ENCODE measurements around the gene HAO2.

HAO2 gene

DNA sequence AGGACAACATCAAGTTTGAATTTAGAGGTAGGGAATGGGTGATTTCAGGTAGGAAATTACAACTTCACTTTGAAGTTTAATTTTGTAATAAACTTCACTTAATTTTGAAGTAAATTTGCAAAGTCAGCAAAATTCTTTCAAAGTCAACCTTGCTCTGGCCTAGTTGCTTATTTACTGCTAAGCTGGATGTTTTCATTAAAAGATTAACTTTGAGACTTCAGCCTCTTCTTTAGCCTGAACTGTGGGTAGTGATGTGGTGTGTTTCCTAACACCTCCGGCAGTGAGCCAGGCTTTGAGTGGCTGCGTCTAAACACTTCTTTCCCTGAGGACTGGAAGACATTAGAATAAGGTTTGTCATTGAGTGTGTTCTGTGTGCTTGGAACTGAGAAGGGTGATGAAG, at the start of gene HAO2:
TSS of gene HAO2 (plus strand) at position 232 of the 400 bp plus-strand sequence. CDS start 12,301 bp downstream, outside the sequence.
- Histone ChIP-seq H3K36me3 (ENCODE audit: insufficient read depth, insufficient read length, low read length) (no peaks in the 10 kb centered on the region), H3K27me3 (ENCODE audit: insufficient read depth, insufficient read length) (no peaks in the 10 kb centered on the region), H3K4me1 (ENCODE audit: insufficient read depth, insufficient read length) (no peaks in the 10 kb centered on the region), H3K9me3 (ENCODE audit: insufficient read depth, low read length) (no peaks in the 10 kb centered on the region), H3K9ac (ENCODE audit: insufficient read length, low read depth) (no peak within 1 kb of the TSS), H3K4me3 (ENCODE audit: insufficient read length, low read depth) (no peak within 1 kb of the TSS)
- TF ChIP-seq ZNF274 (IDR thresholded peaks at IDR 0.05; ENCODE audit: low read depth, low read length), result no peak
- TF ChIP-seq YY1 (IDR thresholded peaks at IDR 0.05; ENCODE audit: insufficient read depth, insufficient read length), result no peak
- TF ChIP-seq SUZ12 (IDR thresholded peaks at IDR 0.05; ENCODE audit: extremely low read depth, insufficient read depth, insufficient read length), result no peak
- DNase-seq (ENCODE audit: low read depth, low spot score), result no peak

DNA sequence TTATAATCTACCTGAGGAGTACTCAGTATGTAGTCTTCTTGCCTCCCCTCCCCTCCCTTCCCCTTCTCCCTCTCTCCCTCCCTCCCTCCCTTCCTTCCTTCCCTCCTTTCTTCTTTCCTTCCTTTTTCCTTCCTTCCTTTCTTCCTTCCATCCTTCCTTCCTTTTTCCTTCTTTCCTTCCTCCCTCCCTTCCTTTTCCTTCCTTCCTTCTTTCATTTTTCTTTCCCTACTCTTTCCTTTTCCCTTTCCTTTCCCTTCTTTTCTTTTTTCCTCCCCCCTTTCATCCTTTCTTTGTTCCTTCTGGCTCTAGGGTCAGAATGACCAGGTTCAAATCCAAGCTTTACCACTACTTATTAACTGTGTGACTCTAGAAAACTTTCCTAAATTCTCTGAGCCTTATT, 48.5 kb upstream of the HAO2 start:
- peaks cover 6% of the 10 kb centered on the region; the same call in 1 of the 2 replicates for H3K9me3 ChIP-seq (ENCODE audit: insufficient read depth, low read length)
- H3K4me3 ChIP-seq (ENCODE audit: insufficient read length, low read depth), result no peak overlapping the region
- H3K9ac ChIP-seq (ENCODE audit: insufficient read length, low read depth), result no peak overlapping the region
- TF ChIP-seq ZNF274 (IDR thresholded peaks at IDR 0.05; ENCODE audit: low read depth, low read length) (no peak), YY1 (IDR thresholded peaks at IDR 0.05; ENCODE audit: insufficient read depth, insufficient read length) (no peak), SUZ12 (IDR thresholded peaks at IDR 0.05; ENCODE audit: extremely low read depth, insufficient read depth, insufficient read length) (no peak)
- H3K4me1 ChIP-seq (ENCODE audit: insufficient read depth, insufficient read length), result no peaks in the 10 kb centered on the region
- no peak for DNase-seq (ENCODE audit: low read depth, low spot score)
- no peaks in the 10 kb centered on the region for H3K27me3 ChIP-seq (ENCODE audit: insufficient read depth, insufficient read length)
- H3K36me3 ChIP-seq (ENCODE audit: insufficient read depth, insufficient read length, low read length), result no peaks in the 10 kb centered on the region

DNA sequence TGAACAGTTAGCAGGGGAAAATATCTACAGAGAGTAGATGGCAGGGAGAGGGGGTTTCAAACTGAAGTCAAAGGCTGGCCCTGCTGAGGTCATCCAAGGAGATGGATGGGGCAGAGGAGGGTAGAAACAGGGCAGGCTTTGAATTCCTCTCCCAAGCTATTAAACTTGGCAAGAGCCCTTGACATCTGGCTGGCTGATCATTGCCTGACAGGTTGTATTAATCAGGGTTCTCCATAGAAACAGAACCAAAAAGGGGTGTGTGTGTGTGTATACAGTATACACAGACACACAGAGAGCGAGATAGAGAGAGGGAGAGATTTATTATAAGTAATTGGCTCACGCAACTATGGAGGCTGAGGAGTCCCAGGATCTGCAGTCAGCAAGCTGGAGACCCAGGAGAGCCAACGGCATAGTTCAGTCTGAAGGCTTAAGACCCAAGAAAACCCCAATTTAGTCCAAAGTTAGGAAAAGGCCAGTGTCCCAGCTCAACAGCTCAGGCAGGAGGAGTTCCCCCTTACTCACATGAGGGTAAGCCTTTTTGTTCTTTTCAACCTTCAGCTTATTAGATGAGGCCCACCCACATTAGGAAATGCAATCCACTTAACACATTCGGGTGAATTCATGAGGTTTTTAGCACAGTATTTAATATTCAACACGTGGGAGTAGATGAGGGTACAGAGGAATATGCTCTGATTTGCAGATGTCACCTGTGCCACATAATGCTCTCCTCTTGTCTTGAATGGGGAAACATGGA, 46.7 kb upstream of the HAO2 start:
- no peak overlapping the region for H3K9ac ChIP-seq (ENCODE audit: insufficient read length, low read depth)
- H3K27me3 ChIP-seq (ENCODE audit: insufficient read depth, insufficient read length), result no peaks in the 10 kb centered on the region
- no peak overlapping the region for H3K4me3 ChIP-seq (ENCODE audit: insufficient read length, low read depth)
- H3K9me3 ChIP-seq (ENCODE audit: insufficient read depth, low read length), result no peaks in the 10 kb centered on the region
- DNase-seq (ENCODE audit: low read depth, low spot score), result no peak
- no peaks in the 10 kb centered on the region for H3K4me1 ChIP-seq (ENCODE audit: insufficient read depth, insufficient read length)
- no peaks in the 10 kb centered on the region for H3K36me3 ChIP-seq (ENCODE audit: insufficient read depth, insufficient read length, low read length)
- TF ChIP-seq YY1 (IDR thresholded peaks at IDR 0.05; ENCODE audit: insufficient read depth, insufficient read length) (no peak), SUZ12 (IDR thresholded peaks at IDR 0.05; ENCODE audit: extremely low read depth, insufficient read depth, insufficient read length) (no peak), ZNF274 (IDR thresholded peaks at IDR 0.05; ENCODE audit: low read depth, low read length) (no peak)

DNA sequence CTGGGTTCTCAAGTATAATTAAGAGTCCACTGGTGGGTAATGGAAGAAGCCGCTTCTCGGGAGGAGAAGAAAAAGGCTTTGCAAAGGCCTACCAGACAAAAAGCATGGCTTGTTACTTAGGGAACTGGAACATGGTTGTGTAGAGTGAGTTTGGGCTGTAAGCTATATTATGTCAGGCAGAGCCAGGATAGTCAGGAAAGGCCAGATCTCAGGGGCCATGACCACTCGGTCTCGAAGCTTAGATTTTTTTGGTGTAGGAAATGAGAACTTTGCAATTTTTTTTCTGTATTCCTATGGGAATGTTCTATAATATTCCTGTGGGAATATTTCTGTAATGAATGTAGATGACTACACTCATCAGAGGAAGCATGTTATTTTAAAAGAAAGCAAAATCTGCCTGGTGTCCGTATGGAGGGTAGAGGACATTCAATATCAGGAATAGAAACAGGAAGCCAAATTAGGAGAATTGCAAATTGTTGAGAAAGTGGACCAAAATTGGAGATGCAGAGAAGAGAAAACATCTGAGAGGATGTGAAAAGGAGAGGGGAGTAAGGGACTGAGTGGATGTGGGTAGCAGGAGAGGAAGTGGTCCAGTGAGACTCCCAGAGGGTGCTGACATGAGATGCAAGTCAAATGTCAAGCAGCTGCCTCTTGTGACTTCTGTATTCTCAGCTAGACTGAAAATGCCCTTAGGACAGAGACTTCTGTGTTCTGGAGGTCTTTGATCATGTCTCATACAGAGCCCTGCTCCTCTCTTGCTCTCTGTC, 45.2 kb upstream of the HAO2 start:
- no peak overlapping the region for H3K9ac ChIP-seq (ENCODE audit: insufficient read length, low read depth)
- no peaks in the 10 kb centered on the region for H3K36me3 ChIP-seq (ENCODE audit: insufficient read depth, insufficient read length, low read length)
- no peak for DNase-seq (ENCODE audit: low read depth, low spot score)
- H3K9me3 ChIP-seq (ENCODE audit: insufficient read depth, low read length), result no peaks in the 10 kb centered on the region
- TF ChIP-seq ZNF274 (IDR thresholded peaks at IDR 0.05; ENCODE audit: low read depth, low read length) (no peak), SUZ12 (IDR thresholded peaks at IDR 0.05; ENCODE audit: extremely low read depth, insufficient read depth, insufficient read length) (no peak), YY1 (IDR thresholded peaks at IDR 0.05; ENCODE audit: insufficient read depth, insufficient read length) (no peak)
- H3K27me3 ChIP-seq (ENCODE audit: insufficient read depth, insufficient read length), result no peaks in the 10 kb centered on the region
- no peaks in the 10 kb centered on the region for H3K4me1 ChIP-seq (ENCODE audit: insufficient read depth, insufficient read length)
- no peak overlapping the region for H3K4me3 ChIP-seq (ENCODE audit: insufficient read length, low read depth)

DNA sequence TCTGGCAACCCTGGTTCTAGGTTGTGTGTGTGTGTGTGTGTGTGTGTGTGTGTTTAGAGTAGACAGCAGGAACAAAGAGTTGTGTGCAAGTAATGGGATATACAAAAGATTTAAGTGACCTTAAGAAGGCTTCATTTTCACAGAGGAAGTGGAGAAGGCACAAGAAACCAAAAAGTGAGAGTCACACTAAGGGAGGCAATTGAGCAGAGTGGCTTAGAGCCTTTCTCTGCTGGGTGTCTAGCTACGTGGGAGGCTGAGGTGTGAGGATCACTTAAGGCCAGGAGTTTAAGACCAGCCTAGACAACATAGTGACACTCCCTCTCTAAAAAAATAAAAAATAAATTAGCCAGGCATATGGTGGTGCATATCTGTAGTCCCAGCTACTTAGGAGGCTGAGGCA, 44.4 kb upstream of the HAO2 start:
- Histone ChIP-seq H3K9me3 (ENCODE audit: insufficient read depth, low read length) (no peaks in the 10 kb centered on the region), H3K27me3 (ENCODE audit: insufficient read depth, insufficient read length) (peaks cover 5% of the 10 kb centered on the region), H3K36me3 (ENCODE audit: insufficient read depth, insufficient read length, low read length) (no peaks in the 10 kb centered on the region), H3K4me1 (ENCODE audit: insufficient read depth, insufficient read length) (no peaks in the 10 kb centered on the region), H3K9ac (ENCODE audit: insufficient read length, low read depth) (no peak overlapping the region), H3K4me3 (ENCODE audit: insufficient read length, low read depth) (no peak overlapping the region)
- DNase-seq (ENCODE audit: low read depth, low spot score), result no peak
- TF ChIP-seq YY1 (IDR thresholded peaks at IDR 0.05; ENCODE audit: insufficient read depth, insufficient read length) (no peak), ZNF274 (IDR thresholded peaks at IDR 0.05; ENCODE audit: low read depth, low read length) (no peak), SUZ12 (IDR thresholded peaks at IDR 0.05; ENCODE audit: extremely low read depth, insufficient read depth, insufficient read length) (no peak)

DNA sequence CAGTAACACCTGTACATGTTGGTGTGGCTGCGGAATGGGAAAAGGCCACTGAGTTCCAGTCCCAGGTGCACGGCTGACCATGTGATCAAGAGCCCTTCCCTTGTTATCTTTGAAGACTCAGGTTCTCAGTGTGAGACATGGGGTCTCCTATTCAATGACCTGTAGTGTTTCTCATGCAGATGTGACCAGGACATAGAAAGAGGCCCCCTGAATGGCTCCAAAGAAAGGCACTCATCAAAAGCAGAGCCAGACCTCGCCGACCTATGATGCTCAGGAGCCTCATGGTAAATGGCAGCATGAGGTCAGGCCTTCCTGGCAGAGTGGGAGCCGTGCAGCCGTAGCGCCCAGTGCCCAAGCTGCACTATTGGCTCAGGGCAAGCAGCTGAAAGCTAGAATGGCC, 42.3 kb upstream of the HAO2 start:
- Histone ChIP-seq H3K9ac (ENCODE audit: insufficient read length, low read depth) (no peak overlapping the region), H3K36me3 (ENCODE audit: insufficient read depth, insufficient read length, low read length) (peaks cover 3% of the 10 kb centered on the region), H3K4me1 (ENCODE audit: insufficient read depth, insufficient read length) (peaks cover 4% of the 10 kb centered on the region), H3K27me3 (ENCODE audit: insufficient read depth, insufficient read length) (peaks cover 7% of the 10 kb centered on the region), H3K4me3 (ENCODE audit: insufficient read length, low read depth) (no peak overlapping the region), H3K9me3 (ENCODE audit: insufficient read depth, low read length) (peaks cover 11% of the 10 kb centered on the region; the same call in 1 of the 2 replicates)
- DNase-seq (ENCODE audit: low read depth, low spot score), result no peak
- TF ChIP-seq SUZ12 (IDR thresholded peaks at IDR 0.05; ENCODE audit: extremely low read depth, insufficient read depth, insufficient read length) (no peak), ZNF274 (IDR thresholded peaks at IDR 0.05; ENCODE audit: low read depth, low read length) (no peak), YY1 (IDR thresholded peaks at IDR 0.05; ENCODE audit: insufficient read depth, insufficient read length) (no peak)

DNA sequence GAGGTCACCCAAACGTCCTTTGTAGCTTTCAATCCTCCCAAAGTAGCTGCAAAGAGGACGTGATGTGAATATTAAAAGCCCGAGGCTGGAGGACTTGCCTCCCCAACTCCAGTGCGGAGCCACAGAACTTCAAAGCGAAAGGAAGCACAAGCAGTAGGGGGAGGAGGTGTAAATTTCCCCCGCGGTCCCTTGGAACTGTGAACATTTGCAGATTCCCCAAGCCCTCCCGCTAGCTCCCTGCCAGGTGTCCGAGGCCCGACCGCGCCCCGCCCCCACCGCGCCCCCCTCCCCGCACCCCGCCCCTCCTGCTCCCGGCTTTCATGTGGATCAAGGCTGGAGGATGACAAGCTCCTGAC, 41.5 kb upstream of the HAO2 start:
- Histone ChIP-seq H3K9ac (ENCODE audit: insufficient read length, low read depth) (peak overlapping the region; percentile 43), H3K36me3 (ENCODE audit: insufficient read depth, insufficient read length, low read length) (peaks cover 3% of the 10 kb centered on the region), H3K4me3 (ENCODE audit: insufficient read length, low read depth) (peak overlapping the region; percentile 29), H3K4me1 (ENCODE audit: insufficient read depth, insufficient read length) (peaks cover 6% of the 10 kb centered on the region), H3K27me3 (ENCODE audit: insufficient read depth, insufficient read length) (peaks cover 7% of the 10 kb centered on the region), H3K9me3 (ENCODE audit: insufficient read depth, low read length) (peaks cover 14% of the 10 kb centered on the region; the same call in 1 of the 2 replicates)
- DNase-seq (ENCODE audit: low read depth, low spot score), result no peak
- TF ChIP-seq ZNF274 (IDR thresholded peaks at IDR 0.05; ENCODE audit: low read depth, low read length), result no peak
- no peak for TF ChIP-seq YY1 (IDR thresholded peaks at IDR 0.05; ENCODE audit: insufficient read depth, insufficient read length)
- TF ChIP-seq SUZ12 (IDR thresholded peaks at IDR 0.05; ENCODE audit: extremely low read depth, insufficient read depth, insufficient read length), result no peak
